ENCODE measurements around the gene COX5A.
"Not testable (repeated sequence)": the region's sequence is repeated elsewhere in the genome, so short reads cannot be mapped to it uniquely, and the experiment has no call there.

GRCh38 chr15:74894383-74894782 is 43.5 kb downstream of the COX5A start:
- TF ChIP-seq CTCF, POLR2A (IDR thresholded peaks at IDR 0.05): not testable (repeated sequence)
